A673 (cell line): ENCODE measurements around the gene OR2W3.

ENCODE experiments used
- CTCF ChIP-seq: fragments of 300-800, 200-600 bp; sonication (generic); conservative IDR thresholded peaks from 2 replicates; pipeline ENCODE4 v1.5.1; 2017; ENCODE audit warnings: low read depth, mild to moderate bottlenecking, antibody characterized with exemption, low read length, moderate library complexity, mixed read lengths
- EZH2 ChIP-seq: fragments of 200-600 bp; sonication (generic); IDR thresholded peaks from 2 replicates; pipeline ENCODE4 v1.6.1; 2017; ENCODE audit warnings: borderline replicate concordance, low read depth, mild to moderate bottlenecking, mixed read lengths, antibody characterized with exemption, low read length; ENCODE audit not compliant: poor library complexity, severe bottlenecking

DNA sequence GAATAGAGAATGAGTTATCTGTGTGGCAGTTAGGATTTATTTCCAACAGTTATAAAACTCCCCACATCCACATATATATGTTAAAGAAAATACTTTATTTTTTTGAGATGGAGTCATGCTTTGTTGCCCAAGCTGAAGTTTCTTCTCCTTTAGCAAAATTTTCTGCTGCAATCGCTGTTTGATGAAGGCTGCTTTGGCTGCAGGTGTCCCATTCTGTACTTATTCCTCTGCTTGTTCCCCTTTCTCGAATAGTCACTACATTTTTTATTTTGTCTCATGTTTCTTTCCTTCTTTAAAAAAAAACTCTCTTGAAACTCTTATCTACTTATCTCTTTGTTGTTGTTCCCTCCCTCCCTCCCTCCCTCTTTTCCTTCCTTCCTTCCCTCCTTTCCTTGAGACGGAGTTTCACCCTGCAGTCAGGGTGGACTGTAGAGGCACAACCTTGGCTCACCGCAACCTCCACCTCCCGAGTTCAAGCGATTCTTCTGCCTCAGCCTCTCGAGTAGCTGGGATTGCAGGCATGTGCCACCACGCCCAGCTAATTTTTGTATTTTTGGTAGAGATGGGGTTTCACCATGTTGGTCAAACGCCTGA is 10.6 kb downstream of the OR2W3 start:
- TF ChIP-seq CTCF (no peak), EZH2 (no peak)
